HG02623 (cell line): ENCODE data around the gene PLOD2.
"Not testable (repeated sequence)": the region's sequence is repeated elsewhere in the genome, so short reads cannot be mapped to it uniquely, and the experiment has no call there.

Source experiments
- ATAC-seq: cut with Tn5 transposase; IDR thresholded peaks from one replicate; pipeline ENCODE4 v1.9.1; 2021; ENCODE audit warnings: moderate library complexity; ENCODE audit not compliant: unreplicated experiment

PLOD2 gene

DNA sequence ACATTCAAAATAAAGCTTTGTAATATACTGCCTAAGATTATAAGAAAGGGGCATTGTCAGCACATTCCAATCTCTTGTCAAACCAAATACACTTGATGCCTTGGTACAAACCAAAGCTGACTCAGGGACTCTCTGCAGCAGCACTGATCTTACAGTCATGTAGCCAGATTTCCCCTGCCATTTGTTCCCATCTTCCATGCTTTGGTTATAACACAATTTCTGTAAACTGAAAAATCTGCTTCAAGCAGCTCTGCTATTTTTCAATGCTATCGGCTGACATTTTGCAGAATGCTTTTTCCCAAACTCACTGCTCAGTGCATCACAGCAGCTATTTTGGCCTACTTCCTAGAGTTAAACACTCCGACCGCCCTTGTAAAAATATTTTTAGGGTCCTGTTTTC is 18.2 kb downstream of the PLOD2 start:
- ATAC-seq: no peak

DNA sequence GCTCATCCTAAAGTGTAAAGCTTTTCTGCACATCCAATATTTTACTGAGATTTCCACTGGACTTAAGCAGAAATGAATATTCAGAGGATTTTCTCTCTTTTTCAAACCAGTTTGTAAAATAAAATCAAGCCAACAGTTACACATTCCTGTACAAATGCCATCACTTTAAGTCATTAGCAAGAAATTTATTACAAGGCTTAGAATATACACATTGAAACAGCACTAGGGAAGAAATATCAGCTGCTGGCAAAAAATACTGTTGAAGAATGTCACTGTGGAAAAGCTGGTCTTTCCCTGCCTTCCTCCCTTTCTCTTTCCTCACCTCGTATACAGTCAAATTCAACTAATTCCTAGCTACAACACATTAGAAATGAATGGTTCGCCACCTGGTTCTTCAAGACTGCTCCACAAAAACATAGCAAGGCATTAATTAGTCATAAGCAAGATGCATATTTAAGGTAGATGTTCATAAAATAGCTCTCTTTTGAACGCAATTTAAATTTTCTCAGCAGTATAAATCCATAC is 21.3 kb downstream of the PLOD2 start:
- ATAC-seq: no peak

DNA sequence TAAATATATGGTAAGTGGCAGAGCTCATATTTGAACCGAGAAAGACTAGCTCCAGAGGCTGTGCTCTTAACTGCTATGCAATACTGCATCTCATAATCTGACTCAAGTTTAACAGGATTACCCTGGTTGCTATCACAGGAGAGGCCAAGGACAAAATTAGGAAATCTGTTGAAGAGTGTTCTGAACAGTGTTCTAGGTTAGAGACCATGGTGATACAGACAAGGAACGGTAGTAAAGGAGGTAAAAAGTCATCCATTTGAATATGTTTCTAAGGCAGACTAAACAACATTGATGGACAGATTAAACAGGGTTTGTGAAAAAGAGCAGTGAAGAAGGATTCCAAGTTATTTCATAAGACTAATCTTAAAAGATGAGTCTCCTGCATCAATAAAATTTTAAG is 22.1 kb downstream of the PLOD2 start:
- ATAC-seq: no peak

DNA sequence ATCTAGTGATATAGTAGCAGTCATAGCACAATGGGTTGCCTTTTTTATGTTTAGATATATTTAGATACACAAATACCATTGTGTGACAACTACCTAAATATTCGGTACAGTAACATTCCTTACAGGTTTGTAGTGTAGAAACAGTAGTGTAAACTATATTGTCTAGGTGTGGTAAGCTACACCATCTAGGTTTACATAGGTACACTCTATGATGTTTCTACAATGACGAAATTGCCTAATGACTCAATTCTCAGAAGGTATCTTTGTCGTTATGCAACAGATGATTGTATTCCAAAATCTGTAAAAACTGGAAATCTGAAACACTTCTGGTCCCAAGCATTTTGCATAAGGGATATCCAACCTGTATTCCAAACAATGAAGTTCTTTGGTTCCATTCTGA is 24.3 kb downstream of the PLOD2 start:
- no peak for ATAC-seq

DNA sequence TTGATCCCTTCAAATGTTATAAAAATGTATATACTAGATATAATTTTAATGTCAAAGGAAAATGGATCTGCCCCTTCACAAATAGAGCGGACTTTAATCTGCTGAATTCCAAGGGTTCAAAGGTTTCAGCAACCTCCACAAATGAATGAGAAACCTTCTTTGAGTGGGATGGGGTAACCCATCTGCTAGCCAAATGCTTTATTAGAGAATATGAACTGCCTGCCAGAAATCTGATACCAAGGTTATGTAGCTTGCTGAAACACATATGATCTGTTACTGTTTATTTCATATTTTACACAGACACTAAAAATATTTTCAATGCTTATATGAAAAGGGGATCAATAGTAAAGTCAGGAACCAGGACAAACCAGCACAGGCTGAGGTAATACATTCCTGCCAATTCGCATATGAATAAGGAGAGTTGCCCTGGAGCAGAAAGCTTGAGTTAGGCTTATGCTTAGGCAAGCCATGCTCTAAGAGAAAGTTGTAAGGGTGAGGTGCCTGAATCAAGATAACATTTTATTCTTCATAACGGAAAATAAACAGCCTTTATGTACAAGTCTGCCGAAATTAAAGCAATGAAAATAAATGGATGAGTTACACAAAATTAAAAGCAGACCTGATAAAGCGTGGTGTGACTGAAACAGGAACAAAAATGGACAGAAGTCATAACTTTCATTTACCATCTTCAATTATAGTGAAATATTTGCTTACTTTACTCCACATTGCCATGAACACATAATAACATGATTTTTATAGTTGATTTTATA is 26.5 kb downstream of the PLOD2 start:
- ATAC-seq: no peak

DNA sequence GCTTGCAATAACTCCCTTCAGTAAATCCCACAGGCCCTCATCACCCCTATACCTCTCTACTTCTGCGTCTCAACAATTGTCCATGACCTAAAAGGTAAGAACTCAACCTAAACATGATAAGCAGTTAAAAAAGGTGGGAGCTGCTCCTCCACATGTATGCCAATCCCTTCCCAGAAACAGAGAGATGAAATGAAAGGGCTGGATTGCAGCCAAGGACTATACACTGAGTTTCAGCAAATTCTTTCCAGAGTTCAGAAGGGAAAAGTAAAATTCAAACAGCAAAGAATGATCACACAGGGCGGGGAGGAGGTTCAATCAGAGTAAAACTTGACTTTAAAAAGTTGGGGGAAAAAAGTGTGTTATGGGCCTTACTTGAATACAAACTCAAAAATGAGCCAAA is 27.5 kb downstream of the PLOD2 start:
- ATAC-seq: no peak

DNA sequence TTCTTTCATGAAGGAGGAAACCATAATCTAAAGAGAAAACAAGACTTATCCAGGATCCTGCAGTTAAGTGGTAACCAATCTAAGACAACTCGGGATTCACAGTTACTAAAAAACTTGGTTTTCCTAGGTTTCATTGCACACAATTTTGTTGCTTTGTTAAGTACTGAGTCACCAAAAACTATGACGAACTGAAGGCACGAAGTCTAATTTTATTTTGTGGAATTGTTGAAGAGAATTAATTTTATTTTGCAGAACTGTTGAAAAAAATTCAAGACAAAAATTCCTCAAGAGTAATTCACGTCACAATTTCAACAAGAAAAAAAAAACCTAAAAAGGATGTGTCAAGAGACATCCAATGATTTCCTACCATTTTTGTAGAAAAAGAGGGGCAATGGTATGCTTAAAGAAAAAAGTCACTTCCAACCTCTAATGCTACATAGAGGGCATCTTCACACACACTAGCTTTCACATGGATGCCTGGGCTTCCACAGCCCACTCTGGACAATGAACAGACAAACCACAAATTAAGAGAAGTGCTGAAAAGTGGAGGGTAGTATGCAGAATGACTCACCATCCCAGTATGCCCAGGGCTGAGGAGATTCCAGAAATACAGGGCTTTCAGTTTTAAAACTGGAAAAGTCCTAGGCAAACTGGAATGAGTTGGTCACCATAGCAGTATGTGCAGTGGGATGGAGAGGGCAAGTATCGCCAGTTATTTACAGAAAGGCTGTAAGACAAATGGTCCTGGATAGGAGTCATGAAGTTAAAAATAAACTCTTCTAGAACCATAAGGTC is 29.2 kb downstream of the PLOD2 start:
- no peak for ATAC-seq

DNA sequence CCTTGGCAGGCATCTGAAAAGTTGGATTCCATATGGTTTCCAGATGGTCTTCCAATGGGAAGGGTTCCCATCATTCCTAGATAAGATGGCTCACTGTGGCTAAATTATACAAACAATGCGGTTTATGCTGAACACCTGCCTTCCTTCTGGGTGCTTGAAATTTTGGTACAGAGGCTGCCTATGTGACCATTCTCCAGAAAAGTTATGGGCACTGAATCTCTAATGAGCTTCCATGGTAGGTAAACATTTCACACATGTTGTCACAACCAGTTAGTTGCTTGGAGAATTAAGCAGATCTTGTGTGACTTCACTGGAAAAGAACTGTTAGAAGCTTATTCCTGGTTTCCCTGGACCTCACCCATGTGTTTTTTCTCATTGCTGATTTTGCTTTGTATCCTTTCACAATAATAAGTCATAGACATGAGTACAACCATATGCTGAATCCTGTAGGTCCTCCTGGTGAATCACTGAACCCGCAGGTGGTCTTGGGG is 30.1 kb downstream of the PLOD2 start:
- no peak for ATAC-seq

DNA sequence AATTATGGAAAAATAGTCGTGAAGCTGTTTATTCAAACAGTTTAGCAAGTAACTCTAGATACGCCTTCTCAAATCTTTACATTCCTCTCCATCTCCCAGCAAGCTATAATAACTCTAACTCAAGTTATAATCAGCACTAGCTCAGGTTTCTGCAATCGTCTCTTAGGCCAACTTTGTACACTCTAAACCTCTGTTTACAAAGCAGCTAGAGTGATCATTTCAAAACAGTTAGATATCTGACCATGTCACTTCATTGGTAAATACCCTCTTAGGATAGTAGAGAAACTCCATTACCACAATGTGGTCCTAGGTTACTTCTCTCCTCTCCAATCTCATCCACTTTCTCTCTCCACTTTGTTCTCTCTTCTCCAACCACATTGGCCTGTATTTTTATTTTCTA is 31.2 kb downstream of the PLOD2 start:
- ATAC-seq: no peak

DNA sequence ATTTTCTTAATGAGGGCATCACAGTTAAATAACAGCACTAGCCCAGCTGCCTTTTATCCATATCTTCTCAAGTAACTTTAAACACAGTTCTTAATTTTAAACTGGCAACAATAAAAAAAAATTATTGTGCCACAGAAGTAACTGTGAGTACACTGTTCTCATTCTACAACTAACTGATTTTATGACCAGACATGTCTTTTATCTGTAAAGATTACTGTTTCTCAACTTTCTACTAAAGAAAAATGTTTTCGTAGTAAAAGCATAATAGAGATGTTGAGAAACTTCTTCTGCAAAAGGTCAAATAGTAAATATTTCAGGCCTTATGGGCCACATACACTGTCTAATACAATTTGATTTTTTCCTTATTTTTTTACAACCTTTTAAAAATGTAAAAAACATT is 32.0 kb downstream of the PLOD2 start:
- no peak for ATAC-seq

DNA sequence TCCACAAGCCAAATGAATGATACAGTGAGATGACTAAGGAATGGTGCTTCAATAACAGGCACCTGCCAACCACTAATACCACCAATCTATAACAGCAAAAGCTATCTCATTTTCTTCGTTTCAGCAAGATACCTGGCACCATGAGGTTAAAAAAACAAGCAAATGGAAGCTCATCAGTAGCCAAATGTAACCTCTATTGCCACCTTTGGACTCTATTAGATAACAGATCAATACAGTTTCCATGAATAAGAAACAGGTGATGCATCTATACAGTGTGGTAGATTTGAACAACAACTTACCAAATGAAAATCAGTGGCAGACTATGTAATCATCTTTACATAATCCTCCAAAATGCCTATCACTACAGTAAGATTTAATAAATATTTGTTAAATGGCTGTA is 32.8 kb downstream of the PLOD2 start:
- ATAC-seq: no peak

DNA sequence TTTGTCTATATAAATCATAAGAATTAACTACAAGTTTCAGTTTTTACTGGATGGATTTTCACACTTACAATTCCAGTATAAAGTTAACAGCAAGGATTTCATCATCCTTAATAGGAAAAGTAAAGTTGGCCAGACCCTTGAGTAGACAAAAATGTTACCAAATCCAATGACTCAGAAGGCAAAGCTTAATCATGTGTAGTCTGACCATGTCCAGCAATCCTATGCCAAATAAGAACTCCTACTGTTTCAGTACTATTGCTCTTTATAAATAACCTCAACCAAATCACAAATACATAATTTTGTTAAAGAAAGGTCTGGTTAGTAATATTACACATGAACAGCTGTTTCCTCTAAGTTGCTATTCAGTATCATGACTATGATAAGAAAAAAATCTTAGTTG is 35.0 kb downstream of the PLOD2 start:
- ATAC-seq: no peak

DNA sequence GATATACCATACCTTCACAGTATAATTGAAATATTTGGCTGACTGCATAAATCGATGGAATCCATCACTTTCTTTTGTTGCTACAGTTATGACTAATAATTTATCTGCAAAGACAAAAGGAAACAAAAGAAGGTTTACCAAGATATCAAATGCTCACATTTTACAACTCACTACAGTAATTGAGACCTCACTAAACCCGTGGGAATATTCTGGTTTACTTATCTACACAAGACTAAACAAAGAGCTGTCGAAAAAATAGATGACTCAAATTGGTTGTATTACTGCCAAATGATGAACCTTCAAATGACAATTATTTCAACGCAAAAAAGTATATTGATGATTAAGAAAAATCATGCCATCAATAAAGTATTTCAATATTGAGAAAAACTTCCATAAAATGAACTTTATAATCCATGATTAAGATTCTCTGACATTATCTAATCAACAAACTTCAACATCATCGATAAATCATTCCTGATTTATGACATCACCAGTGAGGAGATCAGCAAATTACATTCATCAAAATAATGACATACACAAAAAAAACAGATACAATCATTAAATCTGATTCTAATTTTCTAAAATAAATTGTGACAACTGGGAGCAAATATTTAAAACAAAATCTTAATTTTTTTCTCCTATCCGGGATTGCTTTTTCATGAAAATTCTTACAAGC is 36.7 kb downstream of the PLOD2 start:
- ATAC-seq: no peak

DNA sequence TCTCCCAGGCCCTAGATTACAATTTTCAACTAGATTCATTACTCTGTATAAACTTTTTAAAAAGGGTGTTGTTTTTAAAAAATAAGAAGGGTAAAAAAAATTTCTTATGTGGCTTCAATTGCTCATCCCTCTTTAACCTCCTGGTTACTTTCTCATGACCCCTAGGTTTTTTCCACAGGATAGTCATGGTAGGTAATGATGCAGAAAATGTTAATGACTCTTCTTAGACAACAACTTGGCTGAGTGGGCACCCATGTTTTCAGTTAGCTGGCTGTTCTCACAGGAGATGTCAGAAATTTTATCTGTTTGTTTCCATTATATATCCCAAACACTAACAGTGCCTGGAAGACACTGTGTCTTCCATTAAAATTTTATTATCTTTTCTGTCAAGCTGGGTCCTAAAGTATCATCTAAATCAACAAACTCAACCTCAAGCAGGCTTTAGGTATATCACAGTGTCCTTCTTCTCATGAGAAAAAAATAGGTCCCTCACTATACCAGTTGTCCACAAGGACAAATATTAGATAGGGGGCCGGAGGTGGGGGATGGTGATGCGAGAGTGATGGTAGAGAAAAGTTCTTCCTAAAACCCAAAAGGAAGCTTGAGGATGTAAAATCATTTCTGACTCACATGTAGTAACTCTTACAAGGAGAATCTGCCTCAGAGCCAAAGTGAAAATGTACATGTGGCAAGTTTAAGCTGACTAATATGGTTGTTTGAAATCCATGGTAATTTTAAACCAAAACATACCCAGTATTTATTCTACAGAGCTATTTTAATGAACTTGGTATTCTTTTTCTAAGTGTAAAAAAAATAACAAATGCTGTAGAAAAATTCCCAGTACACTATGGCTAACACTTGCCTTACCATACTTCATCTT is 43.3 kb downstream of the PLOD2 start:
- ATAC-seq: no peak

DNA sequence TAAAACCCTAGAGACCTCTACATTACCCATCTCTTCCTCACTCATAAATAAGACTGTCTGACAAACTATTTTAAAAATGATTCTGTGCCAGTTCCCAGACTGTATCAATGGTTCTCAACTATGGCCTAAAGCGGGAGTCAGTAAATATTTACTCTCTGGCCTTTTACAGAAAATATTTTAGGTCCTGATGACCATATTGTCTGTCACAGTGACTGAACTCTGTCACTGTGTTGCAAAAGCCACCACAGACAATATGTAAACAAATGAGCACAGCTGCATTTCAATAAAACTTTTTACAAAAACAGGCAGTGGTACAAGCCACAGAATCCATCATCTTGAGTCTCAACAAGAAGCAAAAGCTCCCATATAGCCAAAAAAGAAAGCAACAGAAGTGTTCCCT is 45.4 kb downstream of the PLOD2 start:
- no peak for ATAC-seq

DNA sequence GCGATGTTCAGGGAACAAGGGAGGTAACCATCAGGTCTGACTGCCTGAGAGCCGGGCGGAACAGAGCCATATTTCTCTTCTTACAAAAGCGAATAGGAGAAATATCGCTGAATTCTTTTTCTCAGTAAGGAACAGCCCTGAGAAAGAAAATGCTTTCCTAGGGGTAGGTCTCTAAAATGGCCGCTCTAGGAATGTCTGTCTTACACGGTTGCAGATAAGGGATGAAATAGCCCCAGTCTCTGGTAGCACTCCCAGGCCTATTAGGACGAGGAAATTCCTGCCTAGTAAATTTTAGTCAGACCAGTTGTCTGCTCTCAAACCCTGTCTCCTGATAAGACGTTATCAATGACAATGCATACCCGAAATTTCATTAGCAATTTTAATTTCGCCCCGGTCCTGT is 47.2 kb downstream of the PLOD2 start:
- not testable (repeated sequence) for ATAC-seq

DNA sequence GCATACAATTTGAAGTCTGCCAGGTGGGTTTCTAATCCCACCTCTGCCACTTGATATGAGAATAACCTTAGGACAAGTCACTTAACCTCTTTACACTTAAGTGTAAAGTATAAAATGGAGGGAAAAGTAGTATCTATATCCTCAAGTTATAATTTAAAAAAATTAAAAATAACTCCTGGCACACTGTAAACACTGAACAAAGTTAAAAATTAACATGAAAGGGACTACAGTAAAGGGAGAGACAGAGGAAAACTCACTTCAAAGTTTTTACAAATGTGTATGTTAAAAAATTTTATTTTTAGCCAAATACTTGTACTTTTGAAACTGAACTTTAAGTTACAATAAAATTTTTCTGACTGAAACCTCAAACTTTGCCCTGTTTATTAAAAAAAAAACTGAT is 49.6 kb downstream of the PLOD2 start:
- ATAC-seq: no peak

DNA sequence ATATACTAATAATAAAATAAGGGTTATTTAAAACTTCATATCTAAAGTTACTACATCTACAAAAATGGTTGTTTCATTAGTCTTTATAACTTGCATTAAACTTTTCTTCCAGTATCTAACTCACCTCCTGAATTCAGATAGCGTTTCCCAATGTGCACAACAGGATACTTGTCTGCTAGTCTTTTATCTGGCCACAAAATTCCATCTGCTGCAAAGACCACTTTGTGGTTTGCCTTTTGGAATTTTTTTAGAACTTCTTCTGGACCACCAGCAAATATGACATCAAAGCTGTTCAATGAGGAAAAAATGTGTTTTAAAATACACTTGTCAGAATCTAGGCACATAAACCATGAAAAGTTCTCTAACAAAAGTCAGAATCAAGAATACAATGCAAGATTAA is 50.8 kb downstream of the PLOD2 start:
- no peak for ATAC-seq

DNA sequence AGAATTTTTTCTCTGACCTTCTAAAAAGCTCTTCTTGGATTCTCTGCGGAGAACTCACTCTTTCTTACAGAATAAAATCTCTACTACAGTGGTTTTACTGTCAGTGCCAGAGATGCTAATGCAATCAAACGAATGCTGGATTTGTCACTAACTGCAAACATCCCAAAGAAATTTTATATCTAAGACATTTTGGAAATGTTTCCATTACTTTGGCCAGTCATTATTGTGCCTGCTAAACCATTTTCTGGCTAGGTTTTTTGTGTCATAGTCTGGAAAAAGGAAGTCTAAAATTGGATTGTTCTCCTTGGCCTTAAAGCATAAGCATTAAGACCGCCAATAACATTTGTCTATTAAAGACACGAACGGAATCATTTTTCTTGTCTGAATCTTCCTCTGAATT is 54.0 kb downstream of the PLOD2 start:
- no peak for ATAC-seq

DNA sequence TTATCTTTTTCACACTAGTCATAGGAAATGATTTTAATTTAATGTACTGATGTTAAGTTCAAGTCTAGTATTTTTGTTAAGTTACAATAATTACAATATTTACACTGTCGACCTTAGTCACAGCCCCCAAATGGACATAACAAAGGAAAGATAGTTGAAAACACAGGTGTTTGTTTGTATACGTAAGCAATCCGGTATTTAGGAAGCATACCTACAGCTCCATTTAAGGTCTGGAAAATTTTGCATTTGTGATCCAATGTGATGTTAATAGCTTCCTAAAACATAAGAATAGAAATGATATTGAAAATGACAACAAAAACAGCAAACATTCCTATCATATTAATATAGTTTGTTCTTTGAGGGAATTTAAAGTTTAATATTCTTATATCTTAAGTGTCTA is 56.9 kb downstream of the PLOD2 start:
- ATAC-seq: no peak

DNA sequence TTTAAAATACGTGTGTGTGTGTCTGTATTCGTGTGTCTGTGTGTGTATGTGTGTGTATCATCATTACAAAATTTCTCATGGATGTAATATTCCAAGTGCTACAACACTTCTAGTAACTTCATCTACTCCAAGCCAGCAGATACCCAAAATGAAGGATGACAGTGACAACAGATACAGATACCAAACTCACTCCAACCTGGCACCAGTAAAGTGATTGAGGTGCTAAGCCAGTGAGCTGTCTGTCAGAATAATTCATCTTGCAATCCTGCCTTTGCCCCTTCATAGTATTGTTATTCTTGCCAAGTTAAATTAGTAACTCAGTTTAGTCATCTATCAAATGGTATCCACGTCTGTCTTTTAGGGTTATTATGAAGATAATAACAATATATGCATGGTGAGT is 58.1 kb downstream of the PLOD2 start:
- no peak for ATAC-seq
